Amniotic stem cell (primary cell): ENCODE data around the gene LILRB2.
"Not testable (repeated sequence)": the region's sequence is repeated elsewhere in the genome, so short reads cannot be mapped to it uniquely, and the experiment has no call there.

Experiments
- DNase-seq: peaks from one replicate; lab custom pipeline; 2025; lab: John Stamatoyannopoulos, UW

The LILRB2 gene

GRCh38 chr19:54240372-54241336 is 40.3 kb downstream of the LILRB2 start:
- not testable (repeated sequence) for DNase-seq

GRCh38 chr19:54239491-54240371 is 41.2 kb downstream of the LILRB2 start:
- DNase-seq = not testable (repeated sequence)

- no peak for DNase-seq
These were observed 47.0 kb downstream of the LILRB2 start for GRCh38 chr19:54233941-54234340.

GRCh38 chr19:54231077-54231931 is 49.6 kb downstream of the LILRB2 start:
- peak; percentile 55 for DNase-seq

- DNase-seq = no peak
These were observed 50.9 kb downstream of the LILRB2 start for GRCh38 chr19:54230031-54230430.

GRCh38 chr19:54229146-54229545 is 51.8 kb downstream of the LILRB2 start:
- no peak for DNase-seq

GRCh38 chr19:54224619-54225018 is 56.3 kb downstream of the LILRB2 start:
- not testable (repeated sequence) for DNase-seq

- not testable (repeated sequence) for DNase-seq
These were observed 57.0 kb downstream of the LILRB2 start for GRCh38 chr19:54223937-54224281.
